OCI-LY3 (cell line): ENCODE data around the gene PKD1L1.

Experiments used
- H2AFZ ChIP-seq: fragments of 200-600, 300-600 bp; shearing (Covaris generic); 2 replicates; pipeline ENCODE4 v1.6.0; 2014; ENCODE audit warnings: antibody characterized with exemption, low read depth, low read length
- H3K27ac ChIP-seq: fragments of 200-600, 300-600 bp; sonication (generic); 2 replicates; pipeline ENCODE4 v1.5.1; 2014; ENCODE audit warnings: mild to moderate bottlenecking, low read length, moderate library complexity, mixed read lengths
- H3K27me3 ChIP-seq: fragments of 200-600, 300-600 bp; sonication (generic); 2 replicates; pipeline ENCODE4 v1.6.1; 2014; ENCODE audit warnings: low read depth, low read length, mixed read lengths
- H3K36me3 ChIP-seq: fragments of 200-600, 300-600 bp; sonication (generic); replicated peaks from 2 replicates; pipeline ENCODE3; 2014; ENCODE audit warnings: low read depth, low read length, mixed read lengths
- H3K4me1 ChIP-seq: fragments of 300-600, 200-600 bp; sonication (generic); 2 replicates; pipeline ENCODE4 v1.6.1; 2014; ENCODE audit warnings: low read length, mixed read lengths
- H3K4me2 ChIP-seq: fragments of 200-600, 300-600 bp; sonication (generic); 2 replicates; pipeline ENCODE4 v1.6.1; 2014; ENCODE audit warnings: low read length, mixed read lengths
- H3K4me3 ChIP-seq: fragments of 300-600, 200-600 bp; sonication (generic); 2 replicates; pipeline ENCODE4 v1.5.1; 2014; ENCODE audit warnings: antibody characterized with exemption, mild to moderate bottlenecking, low read length, moderate library complexity
- H3K79me2 ChIP-seq: fragments of 300-600, 200-600 bp; shearing (Covaris generic); 2 replicates; pipeline ENCODE4 v1.6.1; 2014; ENCODE audit warnings: mild to moderate bottlenecking, low read length, mixed read lengths
- H3K9ac ChIP-seq: fragments of 300-600, 200-600 bp; shearing (Covaris generic); 2 replicates; pipeline ENCODE4 v1.6.0; 2014; ENCODE audit warnings: mild to moderate bottlenecking, low read length, moderate library complexity
- H3K9me3 ChIP-seq: fragments of 200-600, 300-600 bp; shearing (Covaris generic); 2 replicates; pipeline ENCODE4 v1.6.1; 2014; ENCODE audit warnings: low read length, mixed read lengths; ENCODE audit not compliant: insufficient read depth
- H4K20me1 ChIP-seq: fragments of 200-600, 300-600 bp; sonication (generic); 2 replicates; pipeline ENCODE4 v1.6.1; 2016; ENCODE audit warnings: low read length, mixed read lengths; ENCODE audit not compliant: insufficient read depth
- EZH2phosphoT487 ChIP-seq: fragments of 200-600 bp; shearing (Covaris generic); IDR thresholded peaks from 2 replicates; pipeline ENCODE4 v1.6.1; 2018; ENCODE audit warnings: antibody characterized with exemption, mixed run types, low read depth
- TF ChIP-seq, protein P1 (sequence below): fragments of 200-600, 300-600 bp; sonication (generic); IDR thresholded peaks from 2 replicates; pipeline ENCODE4 v1.5.1; 2014; ENCODE audit warnings: antibody characterized with exemption, low read length, low read depth

Gene PKD1L1

DNA sequence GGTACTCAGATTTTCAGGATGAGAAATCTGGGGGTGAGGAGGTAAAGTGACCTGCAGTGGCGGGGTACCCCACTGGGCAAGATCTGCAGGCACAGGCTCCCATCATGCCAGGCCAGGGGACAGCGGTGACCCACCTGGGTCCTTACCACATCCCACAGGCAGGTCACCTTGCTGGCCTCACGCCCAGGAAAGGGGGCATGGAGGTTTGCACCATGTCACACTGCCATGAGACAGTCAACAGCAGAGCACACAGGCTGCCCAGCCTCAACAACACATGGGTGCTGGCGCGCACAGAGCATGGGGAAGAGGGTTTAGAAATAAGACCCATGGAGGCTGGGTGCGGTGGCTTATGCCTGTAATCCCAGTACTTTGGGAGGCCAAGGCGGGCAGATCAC lies 914 bp downstream of the PKD1L1 start:
- Histone ChIP-seq H3K9ac (no peak overlapping the region), H3K27me3 (peaks cover 36% of the 10 kb centered on the region), H3K9me3 (no peaks in the 10 kb centered on the region), H4K20me1 (no peaks in the 10 kb centered on the region), H3K4me2 (no peak overlapping the region), H3K4me3 (no peak overlapping the region), H3K27ac (no peak overlapping the region), H3K4me1 (no peaks in the 10 kb centered on the region), H3K79me2 (no peaks in the 10 kb centered on the region), H2AFZ (no peak overlapping the region), H3K36me3 (no peaks in the 10 kb centered on the region)
- TF ChIP-seq, protein P1, sequence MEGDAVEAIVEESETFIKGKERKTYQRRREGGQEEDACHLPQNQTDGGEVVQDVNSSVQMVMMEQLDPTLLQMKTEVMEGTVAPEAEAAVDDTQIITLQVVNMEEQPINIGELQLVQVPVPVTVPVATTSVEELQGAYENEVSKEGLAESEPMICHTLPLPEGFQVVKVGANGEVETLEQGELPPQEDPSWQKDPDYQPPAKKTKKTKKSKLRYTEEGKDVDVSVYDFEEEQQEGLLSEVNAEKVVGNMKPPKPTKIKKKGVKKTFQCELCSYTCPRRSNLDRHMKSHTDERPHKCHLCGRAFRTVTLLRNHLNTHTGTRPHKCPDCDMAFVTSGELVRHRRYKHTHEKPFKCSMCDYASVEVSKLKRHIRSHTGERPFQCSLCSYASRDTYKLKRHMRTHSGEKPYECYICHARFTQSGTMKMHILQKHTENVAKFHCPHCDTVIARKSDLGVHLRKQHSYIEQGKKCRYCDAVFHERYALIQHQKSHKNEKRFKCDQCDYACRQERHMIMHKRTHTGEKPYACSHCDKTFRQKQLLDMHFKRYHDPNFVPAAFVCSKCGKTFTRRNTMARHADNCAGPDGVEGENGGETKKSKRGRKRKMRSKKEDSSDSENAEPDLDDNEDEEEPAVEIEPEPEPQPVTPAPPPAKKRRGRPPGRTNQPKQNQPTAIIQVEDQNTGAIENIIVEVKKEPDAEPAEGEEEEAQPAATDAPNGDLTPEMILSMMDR, result no peak
- TF ChIP-seq EZH2phosphoT487, result no peak

DNA sequence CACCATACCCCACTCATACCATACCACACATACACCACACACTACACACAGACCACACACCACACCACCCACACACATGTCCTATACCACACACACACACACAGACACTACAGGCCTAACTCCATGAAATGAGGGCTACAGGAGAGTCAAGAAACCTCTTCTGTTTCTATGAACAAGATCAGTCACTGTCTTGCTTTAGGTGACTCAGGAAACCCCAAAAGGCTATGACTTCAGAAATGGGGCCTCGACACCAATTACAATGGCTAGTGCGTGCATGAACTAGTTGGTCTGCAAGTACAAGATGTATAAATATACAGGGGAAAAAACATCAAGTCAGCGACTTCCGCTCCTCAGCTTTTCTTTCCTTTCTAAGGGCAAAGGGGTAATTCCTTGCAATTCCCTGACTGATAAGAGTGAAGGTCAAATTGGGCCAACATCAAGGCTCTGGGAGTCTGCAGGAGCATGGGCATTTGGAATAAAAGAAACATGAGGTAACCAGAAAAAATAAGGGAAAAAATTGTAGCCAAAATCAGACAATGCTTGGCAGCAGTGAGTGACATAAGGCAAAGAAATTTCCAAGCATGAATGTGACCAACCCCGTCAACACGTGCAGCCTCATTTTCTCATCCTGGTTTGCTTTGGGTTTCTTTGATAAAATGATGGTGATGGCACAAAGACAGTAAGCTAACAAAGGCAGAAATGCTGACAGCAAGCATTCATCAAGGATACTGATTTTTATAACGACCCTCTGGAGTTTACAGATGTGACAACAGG lies 1.5 kb downstream of the PKD1L1 start:
- H3K9me3 ChIP-seq, result no peaks in the 10 kb centered on the region
- H3K9ac ChIP-seq, result no peak overlapping the region
- no peaks in the 10 kb centered on the region for H3K79me2 ChIP-seq
- no peak overlapping the region for H3K4me3 ChIP-seq
- H2AFZ ChIP-seq, result no peak overlapping the region
- H3K36me3 ChIP-seq, result no peaks in the 10 kb centered on the region
- no peaks in the 10 kb centered on the region for H3K4me1 ChIP-seq
- H3K4me2 ChIP-seq, result no peak overlapping the region
- no peak for TF ChIP-seq EZH2phosphoT487
- TF ChIP-seq, protein P1, result no peak
- H3K27me3 ChIP-seq, result peaks cover 40% of the 10 kb centered on the region
- no peaks in the 10 kb centered on the region for H4K20me1 ChIP-seq
- H3K27ac ChIP-seq, result no peak overlapping the region

DNA sequence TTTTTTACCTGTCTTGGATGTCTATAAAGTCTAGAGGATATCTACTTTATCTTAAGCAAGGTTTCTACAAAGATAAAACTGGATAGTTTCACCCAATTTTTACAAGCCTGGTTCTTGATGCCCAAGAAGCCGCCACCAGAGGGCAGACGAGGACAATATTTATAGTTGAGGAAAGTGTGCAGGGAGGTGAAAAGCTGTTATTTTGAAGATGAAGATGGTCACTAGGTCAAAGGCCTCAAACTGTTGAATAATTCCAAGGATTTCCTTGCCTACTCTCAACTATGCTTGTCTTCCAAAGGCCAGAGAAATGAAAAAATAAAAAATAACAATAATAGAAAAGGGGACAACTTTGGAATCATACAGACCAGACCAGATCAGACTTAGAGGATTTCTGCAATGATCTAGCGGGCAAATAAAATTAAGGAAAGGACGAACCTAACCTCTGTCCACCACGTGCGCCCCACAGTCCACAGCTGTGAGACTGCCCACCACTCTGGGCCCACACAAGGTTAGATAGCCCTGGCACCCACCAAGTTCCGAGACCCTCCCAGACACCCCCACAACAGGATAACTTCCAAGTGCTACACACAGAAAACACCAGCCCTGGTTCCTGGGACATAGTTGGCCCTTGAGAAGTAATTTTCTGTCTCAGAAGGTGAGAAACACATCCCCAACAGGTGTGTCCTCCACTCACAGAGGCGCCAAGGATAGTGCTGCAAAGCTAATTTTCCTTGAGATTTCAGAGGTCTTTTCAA lies 2.8 kb downstream of the PKD1L1 start:
- Histone ChIP-seq H3K9me3 (no peaks in the 10 kb centered on the region), H3K79me2 (no peaks in the 10 kb centered on the region), H3K27ac (no peak overlapping the region), H2AFZ (no peak overlapping the region), H3K4me1 (no peaks in the 10 kb centered on the region), H3K4me2 (no peak overlapping the region), H3K27me3 (peaks cover 53% of the 10 kb centered on the region), H3K36me3 (no peaks in the 10 kb centered on the region), H3K9ac (no peak overlapping the region), H3K4me3 (no peak overlapping the region), H4K20me1 (no peaks in the 10 kb centered on the region)
- no peak for TF ChIP-seq EZH2phosphoT487
- TF ChIP-seq, protein P1, result peak; percentile 90

DNA sequence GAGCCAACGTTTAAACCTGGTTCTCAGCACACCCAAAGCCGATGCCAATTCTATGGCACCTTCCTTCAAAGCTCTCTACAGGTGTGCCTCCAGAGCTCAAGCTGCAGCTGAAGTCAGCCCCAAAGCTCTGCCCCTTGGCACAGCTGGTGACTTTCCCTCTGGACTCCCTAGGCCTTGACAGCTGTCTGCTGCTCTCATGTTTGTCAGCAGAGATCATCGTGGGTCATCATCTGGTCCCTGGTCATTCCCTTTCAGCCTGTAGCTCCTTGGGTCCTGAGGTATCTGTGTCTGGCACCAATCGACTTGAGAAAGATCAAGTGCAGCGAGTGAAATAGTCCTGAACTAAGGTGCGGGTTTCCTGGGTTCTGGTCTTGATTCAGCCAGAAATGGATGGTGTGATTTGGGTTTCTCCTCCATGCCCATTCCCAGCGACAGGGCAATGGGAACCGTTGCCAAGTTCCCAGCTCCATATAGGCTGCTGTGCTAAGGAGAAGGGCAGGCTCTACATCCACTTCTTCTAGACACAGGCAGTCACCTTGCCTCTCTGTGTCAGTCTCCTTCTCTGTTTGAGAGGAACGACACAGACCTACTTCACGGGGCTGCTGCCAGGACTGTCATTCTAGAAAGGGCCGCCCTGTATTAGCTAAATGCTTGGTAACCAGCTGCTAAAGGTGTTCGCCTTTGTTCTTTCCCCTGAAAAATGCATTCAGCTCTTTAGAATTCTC lies 3.6 kb downstream of the PKD1L1 start:
- no peak overlapping the region for H3K4me2 ChIP-seq
- H4K20me1 ChIP-seq, result no peaks in the 10 kb centered on the region
- no peak overlapping the region for H3K27ac ChIP-seq
- no peak for TF ChIP-seq EZH2phosphoT487
- TF ChIP-seq, protein P1, result no peak
- H3K36me3 ChIP-seq, result no peaks in the 10 kb centered on the region
- H3K4me3 ChIP-seq, result no peak overlapping the region
- no peak overlapping the region for H2AFZ ChIP-seq
- peaks cover 56% of the 10 kb centered on the region for H3K27me3 ChIP-seq
- H3K9ac ChIP-seq, result no peak overlapping the region
- H3K4me1 ChIP-seq, result peaks cover 2% of the 10 kb centered on the region; the same call in 1 of the 2 replicates
- H3K79me2 ChIP-seq, result no peaks in the 10 kb centered on the region
- H3K9me3 ChIP-seq, result no peaks in the 10 kb centered on the region
